ENCODE results near the gene CACNB2. TPM values are rescaled to one million over a fixed set of nuclear protein-coding genes. Genes with fewer than 3 reads are reported as not detected.

CACNB2 gene
- total RNA-seq, 1 experiment from 2014 or later = not detected

- in situ Hi-C loops (cut with HindIII; ENCODE audit: low pct_unique_long_range_greater_than_20kb, low sequenced_read_pairs) = no loop called here
- no peaks in the 10 kb centered on the region for H3K27me3 ChIP-seq (ENCODE audit: control insufficient read depth, insufficient read depth, low read length)
- CTCF ChIA-PET = no interaction called here
- ATAC-seq = no peak
- H3K4me3 ChIP-seq (ENCODE audit: low read depth in 2 of 2, low read length in 2 of 2) = no peak overlapping the region
- H3K9me3 ChIP-seq (ENCODE audit: control insufficient read depth, insufficient read depth, low read depth, low read length) = no peaks in the 10 kb centered on the region
- BruUV-seq (replicated peaks) = no TSS peak
- intact Hi-C loops (cut with micrococcal nuclease; ENCODE audit: unreplicated experiment) = no loop called here
- no peaks in the 10 kb centered on the region for H3K36me3 ChIP-seq (ENCODE audit: control insufficient read depth, insufficient read depth, low read length)
- POLR2A ChIA-PET = no interaction called here
- TF ChIP-seq REST (IDR thresholded peaks at IDR 0.05; ENCODE audit: insufficient read depth in 1 of 2, low read depth in 2 of 2, low read length in 1 of 2) (no peak), SIN3A (IDR thresholded peaks at IDR 0.05; ENCODE audit: borderline replicate concordance, insufficient read depth, low read depth, low read length) (no peak), POLR2AphosphoS5 (IDR thresholded peaks at IDR 0.05; ENCODE audit: low read depth, low read length) (no peak), CTCF (IDR thresholded peaks at IDR 0.05) (no peak), TCF7L2 (IDR thresholded peaks at IDR 0.05; ENCODE audit: low read depth, low read length) (no peak)
- H3K4me1 ChIP-seq (ENCODE audit: control insufficient read depth, insufficient read depth, low read length) = no peaks in the 10 kb centered on the region
- H3K27ac ChIP-seq (ENCODE audit: low read length) = no peak overlapping the region
- DNase-seq (ENCODE audit: low read depth, low spot score) = no peak
These were observed 422.9 kb downstream of the CACNB2 start for GRCh38 chr10:18563003-18563726.

GRCh38 chr10:18565006-18565405, 424.8 kb downstream of the CACNB2 start:
- DNase-seq (ENCODE audit: low read depth, low spot score) (no peak), ATAC-seq (no peak)
- intact Hi-C loops (cut with micrococcal nuclease; ENCODE audit: unreplicated experiment) = no loop called here
- Histone ChIP-seq H3K36me3 (ENCODE audit: control insufficient read depth, insufficient read depth, low read length) (no peaks in the 10 kb centered on the region), H3K27ac (ENCODE audit: low read length) (no peak overlapping the region), H3K4me3 (ENCODE audit: low read depth in 2 of 2, low read length in 2 of 2) (no peak overlapping the region), H3K27me3 (ENCODE audit: control insufficient read depth, insufficient read depth, low read length) (no peaks in the 10 kb centered on the region), H3K9me3 (ENCODE audit: control insufficient read depth, insufficient read depth, low read depth, low read length) (no peaks in the 10 kb centered on the region), H3K4me1 (ENCODE audit: control insufficient read depth, insufficient read depth, low read length) (no peaks in the 10 kb centered on the region)
- ChIA-PET POLR2A (no interaction called here), CTCF (no interaction called here)
- in situ Hi-C loops (cut with HindIII; ENCODE audit: low pct_unique_long_range_greater_than_20kb, low sequenced_read_pairs) = no loop called here
- TF ChIP-seq REST (IDR thresholded peaks at IDR 0.05; ENCODE audit: insufficient read depth in 1 of 2, low read depth in 2 of 2, low read length in 1 of 2) (no peak), TCF7L2 (IDR thresholded peaks at IDR 0.05; ENCODE audit: low read depth, low read length) (no peak), SIN3A (IDR thresholded peaks at IDR 0.05; ENCODE audit: borderline replicate concordance, insufficient read depth, low read depth, low read length) (no peak), POLR2AphosphoS5 (IDR thresholded peaks at IDR 0.05; ENCODE audit: low read depth, low read length) (no peak), CTCF (IDR thresholded peaks at IDR 0.05) (no peak)
- no TSS peak for BruUV-seq (replicated peaks)

All from Panc1 (cell line).